G401 (cell line): ENCODE results near the gene TMEM11. TPM values are rescaled to one million over a fixed set of nuclear protein-coding genes. Genes with fewer than 3 reads are reported as not detected.
"Not testable (repeated sequence)": the region's sequence is repeated elsewhere in the genome, so short reads cannot be mapped to it uniquely, and the experiment has no call there.

Experiments used
- DNase-seq: peaks from one replicate; pipeline ENCODE4 v3.0.0-alpha.2; 2015; ENCODE audit warnings: low spot score
- in situ Hi-C: cut with HindIII; loops from 2 replicates; pipeline ENCODE4 v1.10.0; 2016; ENCODE audit warnings: low sequenced_read_pairs, mixed read lengths
- total RNA-seq: library from RNA; depleted of rRNA; stranded (reverse); fragments of >200 nt; shearing (Covaris generic); gene quantifications from 2 replicates; pipeline ENCODE4 v1.2.3, GENCODE V29; 2014

Gene TMEM11
- total RNA-seq, 1 experiment from 2014 or later: 31.2 TPM

- in situ Hi-C loops: no loop called here
Observed at GRCh38 chr17:21243516-21244303, 29.7 kb upstream of the TMEM11 start.

GRCh38 chr17:21242780-21243515, 29.0 kb upstream of the TMEM11 start:
- no peak for DNase-seq
- in situ Hi-C loops: no loop called here

More at GRCh38 chr17:21243516-21244303, 29.7 kb upstream of the TMEM11 start:
- DNase-seq: no peak

GRCh38 chr17:21242026-21242697, 28.2 kb upstream of the TMEM11 start:
- no peak for DNase-seq
- in situ Hi-C loops: no loop called here

- in situ Hi-C loops: no loop called here
- no peak for DNase-seq
Observed at GRCh38 chr17:21241564-21241963, 27.6 kb upstream of the TMEM11 start.

GRCh38 chr17:21240369-21241055, 26.6 kb upstream of the TMEM11 start:
- in situ Hi-C loops: no loop called here
- DNase-seq: no peak

GRCh38 chr17:21239680-21240368, 25.9 kb upstream of the TMEM11 start:
- DNase-seq: peak; percentile 23
- in situ Hi-C loops: no loop called here

- in situ Hi-C loops: no loop called here
Observed at GRCh38 chr17:21235921-21236320, 22.0 kb upstream of the TMEM11 start.

GRCh38 chr17:21233581-21234347, 19.8 kb upstream of the TMEM11 start:
- DNase-seq: no peak
- in situ Hi-C loops: no loop called here

More at GRCh38 chr17:21235921-21236320, 22.0 kb upstream of the TMEM11 start:
- no peak for DNase-seq

- in situ Hi-C loops: no loop called here
- no peak for DNase-seq
Observed at GRCh38 chr17:21232033-21232749, 18.2 kb upstream of the TMEM11 start.

- in situ Hi-C loops: no loop called here
Observed at GRCh38 chr17:21231533-21231932, 17.6 kb upstream of the TMEM11 start.

GRCh38 chr17:21228845-21229244, 14.9 kb upstream of the TMEM11 start:
- no peak for DNase-seq

More at GRCh38 chr17:21231533-21231932, 17.6 kb upstream of the TMEM11 start:
- no peak for DNase-seq

GRCh38 chr17:21228111-21228510, 14.2 kb upstream of the TMEM11 start:
- in situ Hi-C loops: no loop called here
- no peak for DNase-seq

More at GRCh38 chr17:21228845-21229244, 14.9 kb upstream of the TMEM11 start:
- in situ Hi-C loops: no loop called here

- DNase-seq, in situ Hi-C loops: not testable (repeated sequence)
Observed at GRCh38 chr17:21227277-21227676, 13.3 kb upstream of the TMEM11 start.

GRCh38 chr17:21223086-21223485, 9.1 kb upstream of the TMEM11 start:
- in situ Hi-C loops: no loop called here
- no peak for DNase-seq

- in situ Hi-C loops: no loop called here
- DNase-seq: no peak
Observed at GRCh38 chr17:21218831-21219380, 4.9 kb upstream of the TMEM11 start.

- DNase-seq: no peak
- in situ Hi-C loops: no loop called here
Observed at GRCh38 chr17:21218101-21218500, 4.1 kb upstream of the TMEM11 start.

- DNase-seq: no peak
- in situ Hi-C loops: no loop called here
Observed at GRCh38 chr17:21217346-21217745, 3.4 kb upstream of the TMEM11 start.
